NCI-H510A treated with DMSO at 0.1 percent for 48 hours (cell line): ENCODE data around the gene ARHGAP40.
A peak's percentile ranks its signal among the peaks of the same experiment; 100 is the strongest.

Experiments used
- DNase-seq: peaks from one replicate; lab custom pipeline; 2025; lab: John Stamatoyannopoulos, UW

The ARHGAP40 gene

DNA sequence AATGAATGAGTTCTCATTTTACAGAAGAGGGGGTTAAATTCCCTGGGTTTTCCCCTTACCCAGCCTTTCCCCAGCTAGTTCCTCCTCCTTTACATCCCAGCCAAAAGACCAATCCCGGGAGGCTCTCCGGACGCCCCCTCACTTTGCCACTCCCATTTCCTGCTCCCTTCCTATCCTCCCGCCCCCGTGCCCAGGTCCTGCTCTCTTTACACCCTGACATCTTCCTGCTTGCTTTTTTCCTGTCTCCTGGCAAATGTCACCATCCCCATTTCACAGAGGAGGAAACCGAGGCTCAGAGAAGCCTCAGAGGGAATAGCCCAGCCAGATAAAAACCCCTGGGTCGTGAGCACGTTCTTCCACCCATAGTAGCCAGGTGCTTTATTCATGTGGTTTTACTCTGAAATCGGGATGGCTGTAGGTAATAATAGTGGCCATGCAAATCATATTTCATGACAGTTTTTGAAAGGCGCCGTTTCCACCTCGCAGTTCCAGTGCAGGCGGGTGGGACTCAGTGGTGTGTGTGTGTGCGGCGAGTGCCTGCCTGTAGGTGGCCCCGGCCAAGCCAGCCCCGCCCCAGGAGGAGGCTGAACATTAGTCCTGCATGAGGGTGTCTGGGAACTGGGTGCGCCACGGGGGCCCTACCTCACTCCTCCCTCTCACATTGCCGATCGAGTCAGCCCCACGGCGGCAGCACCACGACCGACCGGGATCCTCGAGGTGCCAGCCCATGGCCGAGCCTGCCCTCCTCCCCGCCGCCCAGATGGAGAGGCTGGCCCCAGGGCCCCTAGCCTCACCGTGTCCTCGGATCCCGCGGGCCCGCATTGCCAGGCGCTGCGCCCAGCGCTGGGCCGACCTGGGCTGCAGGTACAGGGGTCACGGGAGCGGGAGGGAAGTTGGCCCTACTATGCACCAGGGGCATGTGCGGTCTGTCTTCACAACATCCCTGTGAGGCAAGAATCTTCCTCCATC lies at the start of gene ARHGAP40:
ARHGAP40 (plus strand) TSS at position 594 of the 969 bp plus-strand sequence.
- no peak for DNase-seq

DNA sequence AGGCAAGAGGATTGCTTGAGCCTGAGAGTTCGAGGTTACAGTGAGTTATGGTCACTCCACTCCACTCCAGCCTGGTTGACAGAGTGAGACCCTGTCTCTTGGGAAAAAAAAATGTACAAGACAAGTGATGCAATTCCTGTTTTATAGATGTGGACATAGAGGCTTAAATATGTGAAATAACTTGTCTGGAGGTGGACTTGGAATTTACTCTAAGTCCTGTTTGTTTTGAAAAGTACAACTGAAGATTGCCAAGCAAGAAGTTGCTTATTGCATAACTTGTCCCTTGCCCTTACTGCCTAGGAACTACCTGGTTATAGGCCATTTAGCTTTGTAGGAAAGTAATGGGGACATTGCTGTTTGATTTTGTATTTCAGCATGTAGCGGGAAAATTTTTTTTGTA lies 46.6 kb upstream of the ARHGAP40 start:
- DNase-seq: no peak

DNA sequence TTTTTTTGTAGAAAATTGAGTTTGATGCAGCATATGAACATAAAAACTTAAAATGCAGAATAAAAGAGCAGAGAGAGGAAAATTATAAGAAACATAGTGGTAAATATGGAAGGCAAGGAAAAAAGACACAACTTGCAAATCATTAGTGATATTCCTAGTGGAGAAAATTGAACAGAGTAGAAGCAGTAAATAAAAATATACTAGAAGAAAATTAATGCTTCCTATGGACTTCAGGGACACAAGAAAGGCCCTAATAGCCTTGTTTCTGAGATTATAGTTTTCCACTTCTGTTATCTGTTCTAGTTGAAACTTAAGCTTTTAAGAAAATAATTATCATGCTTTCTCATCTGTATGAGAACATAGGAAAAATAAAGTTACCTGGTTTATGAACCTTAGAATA lies 46.2 kb upstream of the ARHGAP40 start:
- no peak for DNase-seq

DNA sequence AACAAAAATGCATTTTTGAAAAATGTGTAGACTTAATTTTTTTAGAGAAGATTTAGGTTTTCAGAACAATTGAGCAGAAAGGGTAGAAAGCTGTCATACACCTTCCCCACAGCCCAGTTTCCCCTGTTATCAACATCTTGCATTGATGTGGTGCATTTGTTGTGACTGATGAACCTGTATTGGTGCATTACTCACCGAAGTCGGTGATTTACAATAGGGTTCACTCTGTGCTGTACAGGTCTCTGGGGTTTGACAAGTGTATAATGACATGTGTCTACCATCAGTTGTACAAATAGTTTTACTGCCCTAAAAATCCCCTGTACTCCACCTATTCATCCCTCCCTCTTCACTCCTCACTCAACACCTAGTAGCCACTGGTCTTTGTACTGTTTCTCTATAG lies 44.4 kb upstream of the ARHGAP40 start:
- DNase-seq: no peak

DNA sequence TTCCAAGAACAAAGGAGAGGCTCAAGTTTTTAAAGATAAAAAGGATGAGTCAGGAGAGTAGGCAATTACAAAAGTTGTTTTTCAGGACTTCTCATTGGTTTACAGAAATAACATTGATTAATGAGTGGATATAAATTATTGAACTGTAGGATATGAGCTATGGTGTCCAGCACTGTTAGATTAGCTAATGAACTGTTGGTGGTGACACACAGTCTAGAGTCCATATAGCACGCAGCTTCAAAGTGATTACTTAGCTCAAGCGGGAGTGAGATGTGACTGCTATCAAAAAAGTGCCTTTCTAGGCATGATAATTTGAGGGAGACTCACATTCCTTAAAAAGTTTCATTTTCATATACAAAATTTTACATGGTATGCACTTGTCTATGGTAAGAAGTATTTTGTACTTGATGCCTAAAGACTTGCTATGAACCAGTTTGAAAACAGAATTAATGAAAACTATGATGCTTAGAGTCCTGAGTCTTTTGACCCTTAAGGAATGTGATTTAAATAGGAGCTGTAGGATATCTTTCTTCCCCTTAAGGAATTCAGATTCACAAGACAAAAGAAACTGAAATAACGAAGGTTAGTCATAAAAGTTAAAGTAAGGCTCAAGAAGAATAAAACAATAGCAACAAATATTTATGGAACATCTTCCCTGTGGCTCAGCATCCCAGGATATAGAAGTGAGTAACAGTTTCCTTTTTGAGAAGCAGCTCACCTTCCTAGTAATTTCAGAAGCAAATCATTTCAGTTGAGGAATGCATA lies 42.8 kb upstream of the ARHGAP40 start:
- DNase-seq: no peak

DNA sequence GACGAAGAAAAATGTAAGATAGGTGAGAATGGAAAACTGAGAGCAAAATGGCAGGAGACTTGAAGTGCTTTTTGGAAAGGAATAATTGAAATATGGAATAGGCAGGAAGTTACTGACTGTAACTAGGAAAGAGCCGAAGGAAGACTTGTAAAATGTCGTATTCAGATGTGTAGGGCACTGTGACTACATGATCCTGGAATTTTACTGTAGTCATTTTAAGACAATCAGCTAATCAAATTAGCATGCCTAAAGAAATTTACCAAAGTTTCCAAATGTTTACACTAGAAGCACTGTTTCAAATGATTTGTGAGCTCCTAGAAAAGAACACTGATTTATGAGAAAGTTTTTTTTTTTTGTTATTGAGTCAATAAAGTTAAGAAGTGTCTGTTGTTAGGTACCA lies 41.8 kb upstream of the ARHGAP40 start:
- no peak for DNase-seq

DNA sequence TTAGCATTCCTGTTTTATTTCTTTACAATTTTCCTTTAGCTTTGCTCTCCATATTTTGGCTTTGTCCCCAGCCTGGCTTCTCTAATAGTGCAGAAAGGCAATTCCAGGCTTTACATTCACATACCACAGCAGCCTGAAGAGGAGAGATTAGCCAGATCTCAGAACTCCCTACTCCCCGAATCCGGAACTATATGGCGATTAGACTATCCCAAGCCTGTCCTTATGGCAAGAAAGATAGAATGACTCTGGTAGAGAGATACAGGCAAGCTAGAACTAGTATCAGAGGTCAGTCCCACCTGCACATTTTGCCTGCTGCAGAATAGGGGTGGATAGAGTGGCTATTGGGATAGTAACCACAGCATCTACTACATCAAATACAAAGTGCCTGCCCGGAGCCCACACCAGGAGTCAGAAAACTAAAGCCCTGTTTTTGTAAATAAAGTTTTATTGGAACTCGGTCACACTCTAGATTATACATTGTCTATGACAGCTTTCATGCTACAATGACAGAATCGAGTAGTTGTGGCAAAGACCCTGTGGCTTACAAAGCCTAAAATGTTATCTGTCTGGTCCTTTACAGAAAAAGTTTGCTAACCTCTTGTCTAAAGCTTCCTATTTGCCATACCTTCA lies 37.7 kb upstream of the ARHGAP40 start:
- no peak for DNase-seq

DNA sequence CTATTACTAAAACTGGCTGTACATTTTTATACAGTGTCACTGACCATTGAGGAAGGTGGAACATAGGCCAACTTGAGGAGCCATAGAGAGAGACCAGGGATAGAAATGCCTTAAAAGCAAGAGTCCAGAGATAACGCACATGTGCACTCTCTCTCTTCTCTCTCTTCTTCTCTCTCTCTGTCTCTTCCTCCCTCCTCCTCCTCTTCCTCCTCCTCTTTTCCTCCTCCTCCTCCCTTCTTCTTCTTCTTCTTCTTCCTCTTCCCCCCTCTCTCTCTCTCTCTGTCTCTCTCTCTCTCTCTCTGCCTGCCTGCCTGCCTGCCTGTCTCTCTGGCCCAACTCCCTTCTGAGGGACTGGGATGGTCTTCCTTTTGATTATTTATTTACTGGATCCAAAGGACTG lies 36.9 kb upstream of the ARHGAP40 start:
- no peak for DNase-seq

DNA sequence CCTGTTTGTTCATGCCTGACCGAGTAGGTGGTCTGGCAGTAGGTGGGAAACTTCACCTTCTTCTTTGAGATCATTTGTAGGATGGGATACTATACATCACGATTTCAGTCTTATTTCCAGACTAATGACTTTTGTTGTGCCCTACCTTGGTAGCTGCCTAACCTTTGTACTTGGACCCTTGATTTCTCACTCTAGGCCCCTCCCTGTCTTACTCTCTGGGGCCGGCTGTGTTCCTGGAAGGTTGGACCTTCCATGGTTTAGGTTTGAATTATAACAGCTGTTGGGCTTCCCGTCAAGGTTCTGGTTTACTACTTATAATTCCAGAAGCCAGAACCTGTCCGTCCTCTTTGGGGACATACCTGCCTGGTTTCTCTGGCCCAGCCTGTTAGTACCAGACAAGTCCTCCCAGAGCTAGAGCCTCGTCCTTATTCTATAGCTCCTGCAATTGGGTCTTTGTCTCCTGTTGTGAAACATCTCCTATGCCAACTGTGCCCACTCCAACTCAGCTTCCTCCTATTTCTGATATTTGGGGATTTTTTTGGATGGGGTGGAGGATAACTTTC lies 35.5 kb upstream of the ARHGAP40 start:
- no peak for DNase-seq

DNA sequence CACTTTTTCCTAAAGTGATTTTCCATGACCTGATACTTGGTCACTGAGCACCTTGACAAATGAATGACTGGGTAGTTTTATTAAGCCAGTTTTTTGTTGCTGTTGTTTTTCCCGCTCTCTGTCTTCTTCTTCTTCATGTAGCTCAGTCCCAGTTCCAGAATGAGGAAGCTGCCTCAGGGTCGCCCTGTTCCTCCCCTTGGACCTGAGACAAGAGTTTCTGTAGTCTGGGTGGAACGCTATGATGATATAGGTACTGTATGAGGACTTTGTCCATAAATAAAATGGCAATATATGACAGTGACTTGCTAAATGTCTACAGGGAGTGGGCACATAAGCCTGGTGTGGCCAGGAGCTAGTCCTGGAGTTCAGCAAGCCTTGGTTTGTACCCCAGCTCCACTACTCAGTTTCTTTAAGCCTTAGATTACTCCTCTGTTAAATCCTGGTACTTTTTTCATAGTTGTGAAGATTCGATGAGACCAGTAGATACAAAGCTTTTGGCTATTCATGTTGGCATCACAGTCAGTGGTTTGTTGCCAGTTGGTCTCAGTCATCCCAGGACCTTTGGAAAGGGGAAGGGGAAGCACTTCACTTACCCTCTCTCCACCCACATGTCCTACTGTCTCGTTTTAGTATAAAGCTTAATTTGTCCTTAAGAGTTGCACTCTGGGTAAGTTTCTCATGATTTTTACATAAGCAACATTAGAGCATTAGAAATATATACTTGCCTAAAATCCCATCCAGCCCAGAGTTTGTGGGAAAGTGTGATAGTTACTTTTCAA lies 31.7 kb upstream of the ARHGAP40 start:
- no peak for DNase-seq

DNA sequence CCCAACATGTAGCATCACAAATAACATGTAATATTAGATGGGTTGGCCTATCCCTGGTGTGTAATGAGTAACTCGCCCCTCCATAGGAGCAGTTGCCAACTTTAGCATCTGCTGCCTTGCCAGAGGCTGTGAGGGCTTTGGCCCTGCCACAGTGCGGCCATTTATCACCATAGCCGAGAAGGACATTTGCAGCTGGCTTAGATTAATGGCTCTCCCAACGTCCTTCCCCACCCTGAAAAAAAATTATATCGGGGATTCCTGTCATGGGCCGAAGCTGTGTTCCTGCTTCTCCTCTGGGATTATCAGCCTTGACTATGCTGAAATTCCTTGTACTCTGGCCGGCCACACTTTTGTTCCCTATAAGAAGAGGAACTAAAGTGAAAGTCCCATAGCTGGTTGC lies 28.2 kb upstream of the ARHGAP40 start:
- DNase-seq: no peak

DNA sequence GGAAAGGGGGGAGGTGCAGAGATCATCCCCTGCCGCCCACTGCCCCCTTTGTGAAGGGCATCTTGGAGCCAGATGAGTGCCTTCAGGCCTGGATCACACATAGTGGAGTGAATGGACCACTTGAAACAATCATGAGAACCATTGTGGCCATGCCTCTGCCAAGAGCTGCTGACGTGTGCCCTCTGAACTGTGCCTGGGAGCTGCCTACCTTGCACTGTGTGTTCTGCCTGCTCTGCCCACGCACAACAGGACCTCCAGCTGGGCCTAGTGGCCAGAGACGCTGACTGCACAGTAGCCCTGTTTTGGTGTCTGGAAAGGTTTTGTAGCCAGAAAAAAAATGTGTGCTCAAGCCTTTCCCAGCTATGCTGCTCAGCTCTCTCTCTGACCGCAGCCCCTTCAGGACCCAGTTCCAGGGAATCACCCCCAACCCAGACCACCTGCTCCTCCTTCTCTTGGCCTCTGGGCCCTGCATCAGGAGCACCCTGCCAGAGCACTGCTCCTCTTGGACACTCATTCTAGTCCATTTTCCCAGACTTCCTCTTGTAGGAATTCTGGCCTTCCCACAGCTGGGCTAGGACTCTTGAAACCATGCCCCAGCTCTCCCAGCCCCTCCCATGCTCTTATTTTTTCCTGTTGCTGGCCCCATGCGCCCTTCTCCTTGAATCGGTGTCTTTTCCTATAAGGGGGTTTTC lies 22.2 kb upstream of the ARHGAP40 start:
- DNase-seq: peak; percentile 16

DNA sequence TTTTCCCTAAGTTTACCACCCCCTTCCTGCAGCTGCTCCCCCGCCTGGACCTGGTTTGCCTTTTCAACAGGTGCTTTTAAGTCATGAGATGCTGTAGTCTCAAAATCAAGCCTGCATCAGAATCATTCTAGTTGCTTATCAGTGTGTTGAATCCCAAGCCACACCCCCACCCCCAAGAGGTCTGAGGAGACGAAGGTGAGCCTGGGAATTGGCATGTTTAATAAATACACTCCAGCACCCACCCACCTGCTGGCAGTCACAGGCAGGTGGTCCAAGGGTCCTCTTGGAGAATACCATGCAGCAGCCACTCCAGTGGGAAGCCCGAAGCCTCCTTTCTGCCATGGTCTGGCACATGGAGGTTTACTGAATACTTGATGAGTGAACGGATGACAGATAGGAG lies 21.7 kb upstream of the ARHGAP40 start:
- DNase-seq: no peak

DNA sequence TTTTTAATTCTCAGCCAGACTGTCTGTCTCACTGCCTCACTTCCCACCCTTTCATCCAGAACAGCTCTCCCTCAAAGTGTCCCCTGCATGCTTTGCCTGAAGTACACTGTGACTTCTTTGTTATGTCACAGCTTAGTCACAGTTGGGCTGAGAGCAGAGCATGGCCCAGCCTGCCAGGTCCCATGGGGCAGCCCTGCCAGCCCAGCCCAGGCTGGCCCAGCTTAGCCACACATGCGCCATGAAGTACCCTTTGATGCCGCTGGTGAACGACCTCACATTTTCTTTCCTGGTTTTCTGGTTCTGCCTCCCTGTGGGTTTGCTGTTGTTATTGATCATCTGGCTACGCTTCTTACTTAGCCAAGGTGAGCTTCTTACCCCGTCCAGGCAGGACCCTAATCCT lies 20.6 kb upstream of the ARHGAP40 start, which contains the start of gene ADIG:
ADIG (plus strand) TSS at position 185 of the 400 bp plus-strand sequence; CDS start at position 239, 54 bp downstream.
- DNase-seq: no peak

DNA sequence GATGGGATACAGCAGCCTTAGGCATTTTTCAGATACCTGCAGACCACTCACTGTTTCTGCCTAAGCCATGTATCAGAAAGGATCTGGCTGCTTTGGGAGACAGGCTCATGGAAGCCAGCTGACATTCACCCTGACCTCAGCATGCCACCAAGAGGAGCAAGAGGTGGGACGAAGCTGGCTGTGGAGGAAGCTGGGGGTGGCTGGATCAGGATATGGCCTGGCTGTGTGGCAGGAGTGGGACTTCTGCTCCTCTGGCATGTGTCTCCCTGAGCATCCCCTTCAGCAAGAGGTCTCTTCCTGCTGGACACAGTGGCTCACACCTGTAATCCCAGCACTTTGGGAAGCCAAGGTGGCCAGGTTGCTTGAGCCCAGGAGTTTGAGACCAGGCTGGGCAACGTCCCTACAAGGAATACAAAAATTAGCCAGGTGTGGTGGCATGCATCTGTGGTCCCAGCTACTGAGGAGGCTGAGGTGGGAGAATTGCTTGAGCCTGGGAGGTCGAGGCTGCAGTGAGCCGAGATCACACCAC lies 19.7 kb upstream of the ARHGAP40 start:
- DNase-seq: no peak

DNA sequence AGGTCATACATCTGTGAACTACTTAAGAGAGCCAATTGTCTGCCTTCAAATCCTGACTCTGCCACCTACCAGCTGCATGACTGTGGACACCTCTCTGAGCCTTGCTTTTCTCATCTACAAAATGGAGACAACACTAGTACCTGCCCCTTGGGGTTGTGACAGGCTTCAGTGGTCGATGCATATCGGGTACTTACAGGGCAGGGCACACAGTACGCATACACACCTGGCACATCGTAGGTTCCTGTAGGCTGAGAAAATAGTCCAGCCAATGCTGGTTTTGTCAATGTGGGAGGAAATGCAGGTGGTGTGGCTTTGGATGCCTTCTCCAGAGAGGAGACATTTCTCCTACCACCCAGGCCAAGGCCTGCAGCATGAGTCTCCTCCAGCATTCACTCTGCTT lies 18.3 kb upstream of the ARHGAP40 start:
- DNase-seq: no peak

DNA sequence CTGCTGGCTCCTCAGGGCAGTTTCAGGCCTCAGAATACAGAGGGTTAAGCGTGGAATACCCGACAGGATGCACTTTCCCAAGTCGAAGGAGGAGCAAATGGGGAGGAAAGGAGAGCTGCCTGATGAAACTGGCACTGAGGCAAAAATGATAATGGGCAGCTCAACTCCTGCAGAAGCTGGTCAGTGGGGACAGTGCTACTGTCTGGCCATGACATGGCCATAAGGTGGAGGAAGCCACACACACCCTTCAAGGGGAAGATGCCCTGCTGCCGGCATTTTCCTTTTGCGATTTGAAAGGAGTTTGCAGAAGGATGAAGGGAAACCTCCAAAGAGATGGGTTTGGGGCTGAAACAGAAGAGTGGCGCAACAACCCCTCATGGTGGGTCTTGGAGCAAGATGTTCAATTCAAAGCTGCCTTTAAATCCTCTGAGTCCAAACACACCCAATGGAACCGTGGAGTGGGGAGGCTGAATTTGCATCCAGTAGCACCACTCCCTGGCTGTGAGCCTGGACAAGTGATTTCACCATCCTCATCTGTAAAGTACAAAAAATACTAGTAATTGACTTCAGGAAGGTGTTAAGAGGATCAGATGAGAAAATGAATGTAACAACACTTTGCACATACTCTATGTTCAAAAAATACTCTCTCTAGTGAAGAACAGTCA lies 17.4 kb upstream of the ARHGAP40 start:
- no peak for DNase-seq

DNA sequence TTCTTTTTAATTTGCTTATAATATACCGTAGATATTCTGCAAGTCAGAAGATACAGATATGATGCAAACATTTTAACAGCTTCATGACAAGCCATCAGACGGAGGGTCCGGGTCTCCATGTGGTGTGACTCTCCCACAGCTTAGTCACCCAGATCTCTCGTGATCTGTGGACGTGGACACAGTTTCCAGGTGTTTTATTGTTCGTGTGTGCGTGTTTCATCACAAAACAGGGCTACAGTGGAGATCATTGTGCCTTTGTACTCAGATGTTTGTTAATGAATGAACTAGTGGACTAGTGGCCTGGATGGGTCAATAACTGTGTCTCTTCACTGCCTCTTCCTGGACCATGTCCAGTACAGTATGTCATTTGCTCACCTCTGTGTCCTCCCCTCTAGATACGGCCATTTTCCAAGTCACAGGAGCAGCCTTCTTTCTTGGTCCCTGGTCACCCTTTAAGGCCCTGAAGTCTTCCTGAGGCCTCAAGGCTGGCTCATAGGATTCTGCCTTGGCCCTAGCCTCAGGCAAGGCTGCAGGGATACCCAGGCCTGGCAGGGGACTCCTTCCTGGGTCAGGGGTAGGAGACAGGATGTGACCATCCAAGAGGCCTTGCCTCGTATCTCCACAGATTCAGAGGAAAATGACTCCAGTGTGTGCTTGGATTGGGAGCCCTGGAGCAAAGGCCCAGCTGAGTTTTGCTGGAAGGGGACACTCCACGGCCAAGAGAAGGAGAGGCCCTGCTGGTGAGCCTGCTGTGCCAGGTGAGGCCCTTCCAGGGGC lies 16.0 kb upstream of the ARHGAP40 start:
- DNase-seq: no peak

DNA sequence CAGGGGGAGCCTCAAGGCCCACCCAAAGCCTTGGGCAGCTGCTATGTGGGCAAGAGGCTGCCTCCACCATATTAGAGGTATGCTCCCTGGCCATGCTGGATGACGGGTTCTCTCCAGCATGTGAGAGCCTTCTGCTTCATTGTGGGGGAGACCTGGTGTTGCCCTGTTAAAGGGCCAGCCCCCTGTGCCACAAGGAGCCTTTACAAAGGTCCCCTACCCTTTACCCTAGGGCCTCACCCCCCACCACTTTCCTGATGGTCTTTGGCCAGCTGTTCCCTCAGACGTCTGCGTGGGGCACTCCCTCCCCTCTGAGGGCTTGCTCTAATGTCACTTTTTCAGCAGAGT lies 15.5 kb upstream of the ARHGAP40 start:
- DNase-seq: no peak
